HepG2 (cell line): ENCODE results near the gene PPHLN1. TPM values are rescaled to one million over a fixed set of nuclear protein-coding genes. Genes with fewer than 3 reads are reported as not detected.

Experiments
- ATAC-seq: fragments of 200-7000 bp; cut with Tn5 transposase; 3 replicates; pipeline ENCODE4 v1.9.1; 2020; ENCODE audit warnings: mild to moderate bottlenecking, moderate library complexity
- BruUV-seq: library from RNA; stranded (reverse); fragments of 400-500 nt; replicated peaks from 2 replicates; lab custom pipeline; 2021; lab: Mats Ljungman, UMichigan
- CTCF ChIA-PET: fragments of 300-600 bp; formaldehyde crosslinking; extraction: SDS; loops from one replicate; lab custom pipeline; 2021; ENCODE audit warnings: low total read pairs, inconsistent platforms, low intra/inter-chr PET ratio; lab: Yijun Ruan, JAX
- POLR2A ChIA-PET: fragments of 350-600 bp; sonication (Branson Sonifier 250); formaldehyde crosslinking; loops from one replicate; lab custom pipeline; 2020; ENCODE audit warnings: antibody characterized with exemption, inconsistent platforms; lab: Yijun Ruan, JAX
- DNase-seq: peaks from one replicate; pipeline ENCODE4 v3.0.0-alpha.2; 2015; ENCODE audit warnings: low spot score
- FAIRE-seq: peaks from 3 replicates; lab custom pipeline; 2011; peaks lifted over from hg19 to GRCh38; lab: Jason Lieb, UNC
- H2AFZ ChIP-seq: one replicate; pipeline ENCODE4 v1.6.1; 2011; ENCODE audit warnings: low read length, inconsistent platforms
- H3K27ac ChIP-seq: fragments of 300-600 bp; 3 replicates; pipeline ENCODE4 v1.8.0; 2011; ENCODE audit warnings: mixed run types, mild to moderate bottlenecking, mixed read lengths, low read length, inconsistent platforms; ENCODE audit not compliant: insufficient read depth; ENCODE audit errors: extremely low read length
- H3K27me3 ChIP-seq, 2 experiments: fragments of 200-600 bp in 1 of 2; 2 replicates in 1 of 2; 3 replicates in 1 of 2; pipeline versions ENCODE4 v1.6.0 to v1.8.0; 2011; ENCODE audit warnings: low read length in 2 of 2, mild to moderate bottlenecking in 2 of 2, moderate library complexity in 2 of 2, inconsistent platforms in 1 of 2; ENCODE audit not compliant: insufficient read depth in 2 of 2, control insufficient read depth in 1 of 2
- H3K36me3 ChIP-seq, 2 experiments: fragments of 200-600 bp in 1 of 2; replicated peaks in 1 of 2; 2 replicates in 1 of 2; 3 replicates in 1 of 2; pipeline versions ENCODE4 v1.5.1 to v1.8.0; 2011; ENCODE audit warnings: low read length in 2 of 2, inconsistent platforms in 1 of 2; ENCODE audit not compliant: insufficient read depth in 2 of 2, control insufficient read depth in 1 of 2
- H3K4me1 ChIP-seq: 2 replicates; pipeline ENCODE4 v1.5.1; 2012; ENCODE audit warnings: low read length, inconsistent platforms; ENCODE audit not compliant: insufficient read depth
- H3K4me2 ChIP-seq: 2 replicates; pipeline ENCODE4 v1.6.0; 2011; ENCODE audit warnings: low read depth, low read length, inconsistent platforms
- H3K4me3 ChIP-seq, 3 experiments: fragments of 200-600 bp in 1 of 3; sonication (generic), shearing (Covaris generic) in 1 of 3; replicated peaks in 1 of 3; 2 replicates each; pipeline ENCODE4 v1.5.1; 2011 to 2016; ENCODE audit warnings: low read length in 3 of 3, inconsistent platforms in 2 of 3, low read depth in 2 of 3, mild to moderate bottlenecking in 2 of 3, control low read depth in 1 of 3, mixed read lengths in 1 of 3; ENCODE audit not compliant: insufficient read depth in 1 of 3
- H3K79me2 ChIP-seq: one replicate; pipeline ENCODE4 v1.6.1; 2011; ENCODE audit warnings: low read length, inconsistent platforms; ENCODE audit not compliant: insufficient read depth
- H3K9ac ChIP-seq: 2 replicates; pipeline ENCODE4 v1.6.0; 2011; ENCODE audit warnings: mild to moderate bottlenecking, low read depth, low read length, inconsistent platforms; ENCODE audit not compliant: insufficient read depth
- H3K9me3 ChIP-seq: 2 replicates; pipeline ENCODE4 v1.5.1; 2012; ENCODE audit warnings: mild to moderate bottlenecking, low read length
- H4K20me1 ChIP-seq: 2 replicates; pipeline ENCODE4 v1.6.0; 2011; ENCODE audit warnings: inconsistent platforms, mild to moderate bottlenecking, low read length, moderate library complexity; ENCODE audit not compliant: insufficient read depth
- AGO2 ChIP-seq: fragments of 200-400 bp; formaldehyde crosslinking; optimal IDR thresholded peaks from 2 replicates; pipeline ENCODE3; 2017; ENCODE audit warnings: mild to moderate bottlenecking, low read depth, low read length, moderate library complexity
- ARID3A ChIP-seq: IDR thresholded peaks from 2 replicates; pipeline ENCODE4 v1.6.1; 2012; ENCODE audit warnings: low read depth, low read length, improper control_type of control experiment
- BCL6 ChIP-seq: IDR thresholded peaks from 2 replicates; pipeline ENCODE4 v1.6.1; 2016; ENCODE audit warnings: missing genetic modification reagents, missing compliant biosample characterization
- CENPT ChIP-seq: sonication (generic); formaldehyde crosslinking; IDR thresholded peaks from 2 replicates; pipeline ENCODE4 v1.8.0; 2022; ENCODE audit warnings: low read depth, mild to moderate bottlenecking, moderate library complexity, missing genetic modification reagents
- E2F5 ChIP-seq: sonication (generic); formaldehyde crosslinking; conservative IDR thresholded peaks from 2 replicates; pipeline ENCODE4 v1.4.0; 2020; ENCODE audit warnings: missing genetic modification reagents
- KAT8 ChIP-seq: IDR thresholded peaks from 2 replicates; pipeline ENCODE4 v1.6.1; 2016; ENCODE audit warnings: missing genetic modification reagents, missing compliant biosample characterization
- MAX ChIP-seq: IDR thresholded peaks from 2 replicates; pipeline ENCODE4 v1.6.1; 2012; ENCODE audit warnings: inconsistent platforms
- SYNCRIP ChIP-seq: fragments of 200-400 bp; formaldehyde crosslinking; IDR thresholded peaks from 2 replicates; pipeline ENCODE4 v1.6.1; 2018; ENCODE audit warnings: mild to moderate bottlenecking, low read depth, low read length; ENCODE audit not compliant: insufficient read depth
- TRAFD1 ChIP-seq: sonication (generic); formaldehyde crosslinking; IDR thresholded peaks from 2 replicates; pipeline ENCODE4 v1.5.1; 2020; ENCODE audit warnings: missing genetic modification reagents, mild to moderate bottlenecking, borderline replicate concordance
- U2AF1 ChIP-seq: fragments of 200-400 bp; formaldehyde crosslinking; optimal IDR thresholded peaks from 2 replicates; pipeline ENCODE3; 2017; ENCODE audit warnings: mild to moderate bottlenecking, low read depth, low read length
- ZBTB10 ChIP-seq: sonication (generic); formaldehyde crosslinking; IDR thresholded peaks from 2 replicates; pipeline ENCODE4 v1.4.0; 2020; ENCODE audit warnings: missing genetic modification reagents, borderline replicate concordance
- ZNF124 ChIP-seq: sonication (generic); formaldehyde crosslinking; IDR thresholded peaks from 2 replicates; pipeline ENCODE4 v1.4.0; 2020; ENCODE audit warnings: missing genetic modification reagents
- ZNF337 ChIP-seq: sonication (generic); formaldehyde crosslinking; IDR thresholded peaks from 2 replicates; pipeline ENCODE4 v1.5.1; 2020; ENCODE audit warnings: missing genetic modification reagents, low read depth, mild to moderate bottlenecking, borderline replicate concordance
- ZNF550 ChIP-seq: sonication (generic); formaldehyde crosslinking; IDR thresholded peaks from 2 replicates; pipeline ENCODE4 v1.4.0; 2020; ENCODE audit warnings: mild to moderate bottlenecking, missing genetic modification reagents, borderline replicate concordance
- ZNF556 ChIP-seq: sonication (generic); formaldehyde crosslinking; IDR thresholded peaks from 2 replicates; pipeline ENCODE4 v1.4.0; 2020; ENCODE audit warnings: mild to moderate bottlenecking, missing genetic modification reagents, borderline replicate concordance
- ZNF777 ChIP-seq: sonication (generic); formaldehyde crosslinking; IDR thresholded peaks from 2 replicates; pipeline ENCODE4 v1.4.0; 2020; ENCODE audit warnings: missing genetic modification reagents
- WGBS: methylation state at CpG from one replicate; pipeline ENCODE4 v1.1.6; 2017; ENCODE audit warnings: low lambda C conversion rate; 5-methylcytosine and 5-hydroxymethylcytosine counted together
- in situ Hi-C: cut with HindIII; loops from 2 replicates; pipeline ENCODE4 v1.10.0; 2017; ENCODE audit warnings: low pct_unique_long_range_greater_than_20kb; ENCODE audit not compliant: extremely low pct_ligation_motif_present
- intact Hi-C: fragments of 100-400 bp; cut with micrococcal nuclease; formaldehyde crosslinking; loops from one replicate; pipeline ENCODE4 v1.10.0; 2022; ENCODE audit not compliant: unreplicated experiment
- polyA plus RNA-seq, 8 experiments: library from polyadenylated mRNA; depleted of rRNA in 3 of 8; stranded (reverse) in 7 of 8; unstranded in 1 of 8; fragments of >200 nt; fragmentation: Illumina TruSeq in 4 of 8; extraction: Trizol in 4 of 8; gene quantifications; 2 replicates each; pipeline versions ENCODE4 v1.2.1 to v1.2.3, GENCODE V29; 2011 to 2016; ENCODE audit warnings: low read depth in 4 of 8, missing spikeins in 1 of 8, mixed read lengths in 1 of 8; ENCODE audit not compliant: insufficient read depth in 1 of 8
- total RNA-seq, 5 experiments: library from RNA; depleted of rRNA; stranded (reverse); fragments of >200 nt; fragmentation: Illumina TruSeq; extraction: Trizol; gene quantifications; 2 replicates each; pipeline ENCODE4 v1.2.3, GENCODE V29; 2016; ENCODE audit warnings: low read depth in 1 of 5

Gene PPHLN1
- total and polyA plus RNA-seq, 2 of the 13 experiments (the other 11 are each of a cell fraction or from before 2014, with no cell fraction given), result 43.4 to 66.0 TPM

GRCh38 chr12:42422785-42423184 is 96.8 kb downstream of the PPHLN1 start:
- H3K4me3 ChIP-seq, result no peak overlapping the region
- H3K36me3 ChIP-seq, result no peaks in the 10 kb centered on the region
- no peaks in the 10 kb centered on the region for H3K79me2 ChIP-seq
- TF ChIP-seq BCL6 (CRISPR knock-in tag) (no peak), ARID3A (no peak), ZNF550 (CRISPR knock-in tag) (no peak), ZBTB10 (no peak), U2AF1 (no peak), ZNF124 (no peak), KAT8 (CRISPR knock-in tag) (no peak), TRAFD1 (no peak), ZNF777 (CRISPR knock-in tag) (no peak), ZNF337 (no peak), MAX (no peak), ZNF556 (CRISPR knock-in tag) (no peak), AGO2 (no peak), CENPT (CRISPR knock-in tag) (no peak), E2F5 (CRISPR knock-in tag) (no peak), SYNCRIP (no peak)
- no peak overlapping the region for H2AFZ ChIP-seq
- ChIA-PET POLR2A (no interaction called here), CTCF (no interaction called here)
- 97% methylated on average over 1 of the region's 1 CpG for WGBS
- H4K20me1 ChIP-seq, result no peaks in the 10 kb centered on the region
- H3K9ac ChIP-seq, result no peak overlapping the region
- FAIRE-seq (no peak), ATAC-seq (no peak), DNase-seq (no peak)
- no peaks in the 10 kb centered on the region for H3K27me3 ChIP-seq
- H3K9me3 ChIP-seq, result no peaks in the 10 kb centered on the region
- BruUV-seq, result no TSS peak
- H3K27ac ChIP-seq, result no peak overlapping the region
- H3K4me1 ChIP-seq, result no peaks in the 10 kb centered on the region
- in situ Hi-C loops (no loop called here), intact Hi-C loops (no loop called here)
- H3K4me2 ChIP-seq, result no peak overlapping the region
